HFF-Myc (cell line): Measurements from ENCODE around the gene PTPRT.

Source experiments
- DNase-seq: peaks from one replicate; pipeline ENCODE4 v3.0.0-alpha.2; 2011; ENCODE audit warnings: low read depth; ENCODE audit errors: extremely low read depth
- H3K4me3 ChIP-seq: replicated peaks from 2 replicates; pipeline ENCODE4 v1.5.1; 2011; ENCODE audit warnings: low read depth, mild to moderate bottlenecking, control low read depth, low read length
- TF ChIP-seq, protein P1 (sequence below): IDR thresholded peaks from 2 replicates; pipeline ENCODE4 v1.5.1; 2012; ENCODE audit warnings: mild to moderate bottlenecking, low read depth, low read length, control low read depth; ENCODE audit errors: missing control alignments

PTPRT gene

DNA sequence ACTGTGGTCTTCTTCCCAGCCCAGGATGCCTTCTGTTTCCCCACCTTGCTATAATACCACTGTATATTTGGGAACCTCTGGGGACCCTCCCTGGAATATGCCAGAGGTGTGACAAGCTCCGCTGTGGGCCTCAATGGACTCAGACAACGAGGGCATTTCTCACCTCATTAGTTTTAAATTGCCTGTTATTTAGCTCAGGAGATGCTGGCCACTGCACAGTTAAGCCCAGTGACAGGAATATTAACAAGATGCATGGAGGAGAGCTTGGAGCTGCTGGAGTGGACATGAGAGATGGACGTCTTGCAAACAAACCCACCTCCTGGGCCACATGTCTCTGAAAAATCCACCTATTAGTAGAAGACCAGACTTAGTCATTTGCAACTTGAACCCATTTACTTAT, 1136.4 kb downstream of the PTPRT start:
- TF ChIP-seq, protein P1, sequence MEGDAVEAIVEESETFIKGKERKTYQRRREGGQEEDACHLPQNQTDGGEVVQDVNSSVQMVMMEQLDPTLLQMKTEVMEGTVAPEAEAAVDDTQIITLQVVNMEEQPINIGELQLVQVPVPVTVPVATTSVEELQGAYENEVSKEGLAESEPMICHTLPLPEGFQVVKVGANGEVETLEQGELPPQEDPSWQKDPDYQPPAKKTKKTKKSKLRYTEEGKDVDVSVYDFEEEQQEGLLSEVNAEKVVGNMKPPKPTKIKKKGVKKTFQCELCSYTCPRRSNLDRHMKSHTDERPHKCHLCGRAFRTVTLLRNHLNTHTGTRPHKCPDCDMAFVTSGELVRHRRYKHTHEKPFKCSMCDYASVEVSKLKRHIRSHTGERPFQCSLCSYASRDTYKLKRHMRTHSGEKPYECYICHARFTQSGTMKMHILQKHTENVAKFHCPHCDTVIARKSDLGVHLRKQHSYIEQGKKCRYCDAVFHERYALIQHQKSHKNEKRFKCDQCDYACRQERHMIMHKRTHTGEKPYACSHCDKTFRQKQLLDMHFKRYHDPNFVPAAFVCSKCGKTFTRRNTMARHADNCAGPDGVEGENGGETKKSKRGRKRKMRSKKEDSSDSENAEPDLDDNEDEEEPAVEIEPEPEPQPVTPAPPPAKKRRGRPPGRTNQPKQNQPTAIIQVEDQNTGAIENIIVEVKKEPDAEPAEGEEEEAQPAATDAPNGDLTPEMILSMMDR: no peak
- H3K4me3 ChIP-seq: no peak overlapping the region
- DNase-seq: no peak

DNA sequence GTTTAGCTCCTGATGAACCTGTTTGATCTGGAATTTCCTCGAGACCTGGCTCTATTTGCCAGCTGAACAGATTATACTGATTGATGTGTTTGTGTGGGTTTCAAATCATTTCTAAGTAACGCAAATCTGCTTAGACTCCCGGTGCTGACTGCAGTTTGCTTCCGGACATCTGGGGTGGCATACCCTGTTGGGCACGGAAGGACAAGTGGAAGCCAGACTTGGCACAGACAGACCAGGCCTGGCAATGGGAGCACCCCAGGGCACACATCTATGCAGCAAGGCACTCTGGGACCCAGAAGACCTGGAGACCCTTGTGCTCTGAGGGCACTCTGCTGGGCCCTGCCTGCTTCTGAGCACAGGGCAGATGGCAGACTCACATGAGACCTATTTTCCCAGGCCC, 1137.8 kb downstream of the PTPRT start:
- no peak for DNase-seq
- H3K4me3 ChIP-seq: no peak overlapping the region
- TF ChIP-seq, protein P1: no peak

GRCh38 chr20:42046371-42047085, 1143.2 kb downstream of the PTPRT start:
- TF ChIP-seq, protein P1: no peak
- no peak for DNase-seq
- no peak overlapping the region for H3K4me3 ChIP-seq

DNA sequence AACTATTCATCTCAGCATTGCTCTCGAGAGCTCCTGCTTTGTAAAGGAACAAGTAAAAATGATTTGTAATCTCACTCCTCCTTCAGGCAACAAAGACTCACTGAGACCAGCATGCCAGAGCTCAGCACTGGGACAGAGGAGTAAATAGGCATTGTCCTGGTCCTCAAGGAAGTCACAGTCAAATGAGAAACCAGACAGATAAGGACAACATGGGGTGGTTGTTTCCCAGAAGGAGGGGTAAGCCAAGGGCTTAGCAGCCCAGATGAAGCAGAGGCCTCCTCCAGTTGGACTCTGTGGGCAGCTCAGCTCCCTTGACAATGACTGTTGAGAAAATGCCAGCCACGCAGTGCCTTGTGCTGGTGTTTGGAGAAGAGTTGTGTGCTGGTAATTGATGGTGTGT, 1145.8 kb downstream of the PTPRT start:
- DNase-seq: no peak
- TF ChIP-seq, protein P1: no peak
- no peak overlapping the region for H3K4me3 ChIP-seq

DNA sequence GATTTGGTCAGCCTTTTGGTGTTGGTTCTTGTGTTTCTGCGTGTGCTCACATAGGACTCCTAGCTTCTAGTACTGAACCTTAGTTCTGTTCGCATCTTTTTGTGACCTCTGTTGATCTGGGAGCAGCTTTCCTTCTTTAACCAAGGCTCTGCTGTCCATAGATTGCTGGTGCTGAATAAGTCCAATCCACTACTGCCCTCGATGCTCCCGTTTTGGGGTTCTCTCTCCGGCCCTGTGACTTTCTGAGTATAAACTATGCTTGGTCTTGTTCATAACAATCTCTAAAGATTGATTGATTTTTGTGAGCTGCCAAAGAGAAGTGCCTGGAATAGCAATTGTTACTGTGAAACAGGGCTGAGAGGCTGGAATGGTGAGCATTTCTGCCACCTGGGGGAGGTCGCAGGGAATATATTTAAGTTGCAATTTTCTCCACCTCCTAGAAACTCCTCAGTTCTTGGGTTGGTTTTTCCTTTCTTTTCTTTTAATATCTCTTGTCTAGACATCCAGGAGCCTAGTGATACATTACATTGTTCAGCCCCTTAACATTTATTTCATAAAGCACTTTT, 1148.6 kb downstream of the PTPRT start:
- H3K4me3 ChIP-seq: no peak overlapping the region
- TF ChIP-seq, protein P1: no peak
- DNase-seq: no peak

DNA sequence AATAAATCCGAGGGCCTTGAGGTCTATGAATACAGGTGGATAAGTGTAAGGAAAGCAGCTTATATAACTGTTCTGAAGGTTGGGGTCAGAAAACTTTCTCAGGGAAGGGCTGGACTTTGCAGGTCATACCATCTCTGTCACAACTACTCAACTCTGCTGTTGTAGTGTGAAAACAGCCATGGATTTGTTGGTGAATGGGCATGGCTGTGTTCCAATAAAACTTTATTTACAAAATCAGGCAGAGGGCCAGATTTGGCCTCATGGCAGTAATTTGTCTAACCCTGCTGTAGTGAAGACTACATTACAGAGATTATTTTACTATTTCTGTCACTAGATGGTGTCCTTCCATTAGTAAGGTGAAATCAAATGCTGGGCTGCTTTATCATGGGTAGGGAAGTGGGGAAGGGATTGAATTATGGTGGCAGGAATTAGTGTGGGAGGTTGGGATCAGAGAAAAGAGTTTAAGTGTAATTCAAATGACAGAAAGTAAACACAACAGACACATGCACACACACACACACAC, 1161.9 kb downstream of the PTPRT start:
- TF ChIP-seq, protein P1: no peak
- no peak for DNase-seq
- H3K4me3 ChIP-seq: no peak overlapping the region

DNA sequence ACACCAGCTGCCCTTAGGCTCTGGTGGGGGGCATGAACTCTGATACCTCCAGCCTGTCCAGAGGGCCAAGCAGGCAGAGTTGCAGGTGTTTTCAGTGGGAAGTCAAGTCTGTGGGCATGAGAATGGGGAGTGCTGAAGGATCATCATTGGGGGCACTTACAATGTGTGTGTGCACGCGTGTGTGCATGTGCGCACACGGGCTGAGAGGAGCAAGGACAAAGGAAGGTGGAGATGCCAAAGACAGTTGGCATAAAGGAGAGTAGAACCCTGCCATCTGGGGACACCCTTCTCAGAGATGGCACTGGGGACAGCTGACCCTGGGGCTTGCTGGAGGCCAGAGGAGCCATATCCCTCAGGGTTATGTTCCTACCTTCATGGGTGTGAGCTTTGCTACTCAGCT, 1163.1 kb downstream of the PTPRT start:
- DNase-seq: no peak
- TF ChIP-seq, protein P1: no peak
- no peak overlapping the region for H3K4me3 ChIP-seq
